ENCODE results near the gene IRF7.

GRCh38 chr11:614021-614622 is 1.6 kb downstream of the IRF7 start:
- TF ChIP-seq CTCF (IDR thresholded peaks at IDR 0.05) (no peak), POLR2A (IDR thresholded peaks at IDR 0.05) (no peak)

All from adrenal gland (tissue), 5 donors.